Keratinocyte (primary cell): ENCODE measurements around the gene RTP2. TPM values are rescaled to one million over a fixed set of nuclear protein-coding genes. Genes with fewer than 3 reads are reported as not detected.

Source experiments
- DNase-seq: peaks from one replicate; pipeline ENCODE4 v3.0.0-alpha.2; 2011; ENCODE audit warnings: low read depth, missing footprints, low spot score
- FAIRE-seq: peaks from 2 replicates; lab custom pipeline; 2011; peaks lifted over from hg19 to GRCh38; lab: Jason Lieb, UNC
- H2AFZ ChIP-seq: 2 replicates; pipeline ENCODE4 v1.6.0; 2012; ENCODE audit warnings: low read length, control low read depth, inconsistent platforms; ENCODE audit not compliant: control insufficient read depth
- H3K27ac ChIP-seq: 2 replicates; pipeline ENCODE4 v1.5.1; 2011; ENCODE audit warnings: low read length; ENCODE audit not compliant: control insufficient read depth, insufficient read depth
- H3K27me3 ChIP-seq: 3 replicates; pipeline ENCODE4 v1.6.0; 2011; ENCODE audit warnings: low read length; ENCODE audit not compliant: control insufficient read depth, insufficient read depth; ENCODE audit errors: extremely low read depth
- H3K36me3 ChIP-seq, 2 experiments: 2 replicates in 1 of 2; 3 replicates in 1 of 2; pipeline ENCODE4 v1.5.1; 2011; ENCODE audit warnings: low read length in 2 of 2, mild to moderate bottlenecking in 1 of 2; ENCODE audit not compliant: control insufficient read depth in 2 of 2, insufficient read depth in 2 of 2; ENCODE audit errors: extremely low read depth in 1 of 2
- H3K4me1 ChIP-seq: 3 replicates; pipeline ENCODE4 v1.5.1; 2011; ENCODE audit warnings: low read length; ENCODE audit not compliant: control insufficient read depth, insufficient read depth; ENCODE audit errors: extremely low read depth
- H3K4me2 ChIP-seq: 3 replicates; pipeline ENCODE4 v1.6.0; 2011; ENCODE audit warnings: low read depth, low read length; ENCODE audit not compliant: control insufficient read depth, insufficient read depth; ENCODE audit errors: extremely low read depth
- H3K4me3 ChIP-seq, 3 experiments: fragments of 200-600 bp in 1 of 3; sonication (generic) in 1 of 3; 2 replicates in 2 of 3; 3 replicates in 1 of 3; pipeline ENCODE4 v1.5.1; 2011 to 2016; ENCODE audit warnings: low read length in 3 of 3, mild to moderate bottlenecking in 3 of 3, control low read depth in 2 of 3, inconsistent platforms in 1 of 3, low read depth in 1 of 3, mixed read lengths in 1 of 3, mixed run types in 1 of 3, moderate library complexity in 1 of 3; ENCODE audit not compliant: control insufficient read depth in 2 of 3, insufficient read depth in 2 of 3; ENCODE audit errors: extremely low read depth in 1 of 3
- H3K79me2 ChIP-seq: 2 replicates; pipeline ENCODE4 v1.6.0; 2012; ENCODE audit warnings: low read length; ENCODE audit not compliant: control insufficient read depth, insufficient read depth
- H3K9ac ChIP-seq: 3 replicates; pipeline ENCODE4 v1.6.0; 2011; ENCODE audit warnings: low read length; ENCODE audit not compliant: control insufficient read depth, insufficient read depth; ENCODE audit errors: extremely low read depth
- H3K9me1 ChIP-seq: 3 replicates; pipeline ENCODE4 v1.6.0; 2011; ENCODE audit warnings: low read length; ENCODE audit not compliant: control insufficient read depth, insufficient read depth; ENCODE audit errors: extremely low read depth
- H3K9me3 ChIP-seq: 2 replicates; pipeline ENCODE4 v1.5.1; 2012; ENCODE audit warnings: low read depth, low read length; ENCODE audit not compliant: control insufficient read depth
- H4K20me1 ChIP-seq: 3 replicates; pipeline ENCODE4 v1.6.0; 2011; ENCODE audit warnings: low read length; ENCODE audit not compliant: control insufficient read depth, insufficient read depth; ENCODE audit errors: extremely low read depth
- EZH2 ChIP-seq: IDR thresholded peaks from one replicate; pipeline ENCODE4 v1.6.1; 2012; ENCODE audit warnings: inconsistent platforms, mild to moderate bottlenecking, low read length, moderate library complexity
- dilution Hi-C: fragments of 300-500 bp; cut with MboI; formaldehyde crosslinking; loops from one replicate; pipeline ENCODE4 v1.7.0; 2020; ENCODE audit warnings: low sequenced_read_pairs; ENCODE audit not compliant: extremely low pct_ligation_motif_present
- polyA plus RNA-seq, 5 experiments: library from polyadenylated mRNA; depleted of rRNA in 3 of 5; stranded (reverse) in 3 of 5; stranded (forward) in 1 of 5; unstranded in 1 of 5; fragments of >200 nt; gene quantifications; 1 replicate in 1 of 5; 2 replicates in 3 of 5; 3 replicates in 1 of 5; pipeline versions ENCODE4 v1.2.1 to v1.2.3, GENCODE V29; 2011 to 2012; ENCODE audit warnings: missing spikeins in 2 of 5, low read depth in 1 of 5, low replicate concordance in 1 of 5
- TF ChIP-seq, protein P1 (sequence below), 3 experiments: IDR thresholded peaks in 1 of 3; conservative IDR thresholded peaks in 1 of 3; optimal IDR thresholded peaks in 1 of 3; 2 replicates in 2 of 3; 3 replicates in 1 of 3; pipeline versions ENCODE3 to v1.5.1; 2011; ENCODE audit warnings: low read length in 3 of 3, mild to moderate bottlenecking in 3 of 3, moderate library complexity in 2 of 3, control low read depth in 1 of 3, inconsistent platforms in 1 of 3; ENCODE audit not compliant: insufficient read depth in 2 of 3; ENCODE audit errors: extremely low read depth in 1 of 3

Gene RTP2
- polyA plus RNA-seq, 1 donor (not counting 4 experiments of a cell fraction or from before 2014, with no cell fraction given) = not detected

DNA sequence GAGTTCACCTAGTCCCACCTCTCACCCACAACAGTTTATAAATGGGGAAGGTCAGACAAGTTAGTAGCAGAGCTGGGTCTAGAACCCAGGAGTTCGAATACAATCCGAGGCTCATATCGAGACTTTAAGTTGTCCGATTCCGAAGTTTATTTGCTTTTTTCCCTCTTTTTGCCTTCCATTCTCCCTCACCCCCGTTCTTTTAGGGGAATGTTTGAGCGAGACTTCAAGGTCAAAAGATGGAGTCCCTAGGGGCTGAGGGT is 35.6 kb upstream of the RTP2 start:
- Histone ChIP-seq H3K36me3 (peaks cover 5 to 6% of the 10 kb centered on the region in 2 experiments), H3K27me3 (no peaks in the 10 kb centered on the region), H3K9me1 (no peaks in the 10 kb centered on the region), H3K9me3 (no peaks in the 10 kb centered on the region), H3K4me2 (peak overlapping the region; percentile 95), H3K27ac (peak overlapping the region; percentile 89), H3K4me1 (peaks cover 61% of the 10 kb centered on the region), H3K79me2 (peaks cover 26% of the 10 kb centered on the region), H4K20me1 (no peaks in the 10 kb centered on the region), H3K4me3 (peak overlapping the region; percentile 40 to 100 (median 81)), H2AFZ (peak overlapping the region; percentile 86), H3K9ac (peak overlapping the region; percentile 81)
- no peak for FAIRE-seq
- dilution Hi-C loops = loop anchor here (25.0 kb wide), 1 partner anchor 1199 kb away; no protein-coding TSS in a partner anchor
- no peak for DNase-seq
- no peak for TF ChIP-seq EZH2
- TF ChIP-seq, protein P1, sequence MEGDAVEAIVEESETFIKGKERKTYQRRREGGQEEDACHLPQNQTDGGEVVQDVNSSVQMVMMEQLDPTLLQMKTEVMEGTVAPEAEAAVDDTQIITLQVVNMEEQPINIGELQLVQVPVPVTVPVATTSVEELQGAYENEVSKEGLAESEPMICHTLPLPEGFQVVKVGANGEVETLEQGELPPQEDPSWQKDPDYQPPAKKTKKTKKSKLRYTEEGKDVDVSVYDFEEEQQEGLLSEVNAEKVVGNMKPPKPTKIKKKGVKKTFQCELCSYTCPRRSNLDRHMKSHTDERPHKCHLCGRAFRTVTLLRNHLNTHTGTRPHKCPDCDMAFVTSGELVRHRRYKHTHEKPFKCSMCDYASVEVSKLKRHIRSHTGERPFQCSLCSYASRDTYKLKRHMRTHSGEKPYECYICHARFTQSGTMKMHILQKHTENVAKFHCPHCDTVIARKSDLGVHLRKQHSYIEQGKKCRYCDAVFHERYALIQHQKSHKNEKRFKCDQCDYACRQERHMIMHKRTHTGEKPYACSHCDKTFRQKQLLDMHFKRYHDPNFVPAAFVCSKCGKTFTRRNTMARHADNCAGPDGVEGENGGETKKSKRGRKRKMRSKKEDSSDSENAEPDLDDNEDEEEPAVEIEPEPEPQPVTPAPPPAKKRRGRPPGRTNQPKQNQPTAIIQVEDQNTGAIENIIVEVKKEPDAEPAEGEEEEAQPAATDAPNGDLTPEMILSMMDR (optimal IDR thresholded peaks at IDR 0.05 in 1 of 3, IDR thresholded peaks at IDR 0.05 in 1 of 3, conservative IDR thresholded peaks at IDR 0.05 in 1 of 3; ENCODE audit: extremely low read depth in 1 of 3, insufficient read depth in 2 of 3, low read length in 3 of 3) = no peak

DNA sequence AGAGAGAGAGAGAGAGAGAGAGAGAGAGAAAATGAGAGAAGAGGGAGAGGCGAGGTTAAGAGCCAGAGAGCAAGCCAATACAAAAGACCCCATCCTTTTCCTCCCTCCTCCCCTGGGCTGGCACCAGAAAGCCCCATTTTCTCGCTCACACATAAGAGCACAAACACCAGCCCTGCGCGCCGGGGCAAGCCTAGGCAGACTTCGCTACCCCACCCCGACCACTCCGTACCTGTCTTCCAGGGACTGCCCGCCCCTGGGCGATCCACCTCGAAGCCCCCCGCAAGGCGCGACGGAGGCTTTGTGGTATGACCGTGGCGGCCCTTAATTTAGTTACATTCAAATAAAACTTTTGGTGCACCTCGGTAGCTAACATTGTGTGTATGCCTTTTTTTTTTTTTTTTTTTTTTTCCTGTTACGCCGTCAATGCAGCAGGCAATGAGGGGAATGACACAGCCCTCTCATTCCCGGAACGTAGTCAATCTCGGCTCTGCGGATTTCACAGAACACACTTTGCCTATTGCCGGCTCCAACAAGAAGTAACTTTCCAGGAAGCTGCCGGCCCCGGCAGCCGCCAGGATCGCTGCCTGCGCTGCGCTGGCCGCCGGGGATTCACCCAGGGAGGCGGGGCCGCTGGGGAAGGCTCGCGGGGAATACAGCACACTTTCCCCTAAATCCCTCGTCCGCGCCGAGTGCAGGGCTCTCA is 35.2 kb upstream of the RTP2 start:
- H3K9me1 ChIP-seq = no peaks in the 10 kb centered on the region
- H2AFZ ChIP-seq = peak overlapping the region; percentile 86
- H3K4me3 ChIP-seq = peak overlapping the region; percentile 40 to 100 (median 81)
- FAIRE-seq = peak; percentile 20
- H3K36me3 ChIP-seq = peaks cover 5 to 6% of the 10 kb centered on the region in 2 experiments
- H3K79me2 ChIP-seq = peaks cover 26% of the 10 kb centered on the region
- dilution Hi-C loops = loop anchor here (25.0 kb wide), 1 partner anchor 1200 kb away; no protein-coding TSS in a partner anchor
- no peaks in the 10 kb centered on the region for H4K20me1 ChIP-seq
- DNase-seq = no peak
- TF ChIP-seq, protein P1 (optimal IDR thresholded peaks at IDR 0.05 in 1 of 3, IDR thresholded peaks at IDR 0.05 in 1 of 3, conservative IDR thresholded peaks at IDR 0.05 in 1 of 3; ENCODE audit: extremely low read depth in 1 of 3, insufficient read depth in 2 of 3, low read length in 3 of 3) = peak in 1 of 3 experiments; percentile 8
- no peak for TF ChIP-seq EZH2
- no peaks in the 10 kb centered on the region for H3K9me3 ChIP-seq
- peak overlapping the region; percentile 95 for H3K4me2 ChIP-seq
- peaks cover 56% of the 10 kb centered on the region for H3K4me1 ChIP-seq
- H3K27ac ChIP-seq = peak overlapping the region; percentile 89
- H3K27me3 ChIP-seq = no peaks in the 10 kb centered on the region
- peak overlapping the region; percentile 81 for H3K9ac ChIP-seq
